Rectal smooth muscle tissue (tissue), 1 donor: Measurements from ENCODE around the gene YIF1A.

Source experiments
- H3K27ac ChIP-seq: one replicate; pipeline ENCODE4 v1.7.0; 2013; ENCODE audit warnings: low read depth, low read length, inconsistent platforms
- H3K27me3 ChIP-seq: one replicate; pipeline ENCODE4 v1.7.0; 2013; ENCODE audit warnings: low read length; ENCODE audit not compliant: control insufficient read depth, insufficient read depth
- H3K36me3 ChIP-seq: one replicate; pipeline ENCODE4 v1.7.0; 2013; ENCODE audit warnings: low read length; ENCODE audit not compliant: control insufficient read depth, insufficient read depth
- H3K4me1 ChIP-seq: one replicate; pipeline ENCODE4 v1.7.0; 2013; ENCODE audit warnings: low read length; ENCODE audit not compliant: control insufficient read depth, insufficient read depth
- H3K4me3 ChIP-seq: one replicate; pipeline ENCODE4 v1.7.0; 2013; ENCODE audit warnings: low read length
- H3K9ac ChIP-seq: one replicate; pipeline ENCODE4 v1.7.0; 2013; ENCODE audit warnings: low read length

The YIF1A gene

GRCh38 chr11:66251809-66252208 is 37.1 kb downstream of the YIF1A start:
- no peaks in the 10 kb centered on the region for H3K27me3 ChIP-seq
- H3K36me3 ChIP-seq: peaks cover 2% of the 10 kb centered on the region
- H3K9ac ChIP-seq: no peak overlapping the region
- H3K27ac ChIP-seq: no peak overlapping the region
- H3K4me3 ChIP-seq: no peak overlapping the region
- H3K4me1 ChIP-seq: no peaks in the 10 kb centered on the region

- Histone ChIP-seq H3K9ac (no peak overlapping the region), H3K27ac (no peak overlapping the region), H3K27me3 (no peaks in the 10 kb centered on the region), H3K36me3 (peaks cover 2% of the 10 kb centered on the region), H3K4me1 (no peaks in the 10 kb centered on the region), H3K4me3 (no peak overlapping the region)
These were observed 40.0 kb downstream of the YIF1A start for GRCh38 chr11:66248903-66249302.

- Histone ChIP-seq H3K4me1 (no peaks in the 10 kb centered on the region), H3K9ac (no peak overlapping the region), H3K36me3 (peaks cover 5% of the 10 kb centered on the region), H3K27ac (no peak overlapping the region), H3K27me3 (no peaks in the 10 kb centered on the region), H3K4me3 (no peak overlapping the region)
These were observed 41.1 kb downstream of the YIF1A start for GRCh38 chr11:66247801-66248200.

GRCh38 chr11:66247295-66247694 is 41.6 kb downstream of the YIF1A start:
- H3K4me3 ChIP-seq: no peak overlapping the region
- no peaks in the 10 kb centered on the region for H3K27me3 ChIP-seq
- no peak overlapping the region for H3K27ac ChIP-seq
- no peaks in the 10 kb centered on the region for H3K4me1 ChIP-seq
- no peak overlapping the region for H3K9ac ChIP-seq
- H3K36me3 ChIP-seq: peaks cover 5% of the 10 kb centered on the region

GRCh38 chr11:66243782-66244535 is 45.0 kb downstream of the YIF1A start:
- H3K4me1 ChIP-seq: no peaks in the 10 kb centered on the region
- H3K27me3 ChIP-seq: no peaks in the 10 kb centered on the region
- no peak overlapping the region for H3K27ac ChIP-seq

GRCh38 chr11:66242095-66242765 is 46.7 kb downstream of the YIF1A start:
- Histone ChIP-seq H3K27me3 (no peaks in the 10 kb centered on the region), H3K4me1 (no peaks in the 10 kb centered on the region), H3K9ac (no peak overlapping the region), H3K36me3 (peaks cover 3% of the 10 kb centered on the region), H3K27ac (no peak overlapping the region), H3K4me3 (no peak overlapping the region)

More at GRCh38 chr11:66243782-66244535, 45.0 kb downstream of the YIF1A start:
- Histone ChIP-seq H3K36me3 (peaks cover 5% of the 10 kb centered on the region), H3K4me3 (no peak overlapping the region), H3K9ac (no peak overlapping the region)

- no peak overlapping the region for H3K27ac ChIP-seq
- no peaks in the 10 kb centered on the region for H3K27me3 ChIP-seq
- no peak overlapping the region for H3K9ac ChIP-seq
- H3K36me3 ChIP-seq: peaks cover 4% of the 10 kb centered on the region
- no peak overlapping the region for H3K4me3 ChIP-seq
- no peaks in the 10 kb centered on the region for H3K4me1 ChIP-seq
These were observed 48.2 kb downstream of the YIF1A start for GRCh38 chr11:66240781-66241136.

GRCh38 chr11:66239998-66240780 is 48.8 kb downstream of the YIF1A start:
- no peak overlapping the region for H3K9ac ChIP-seq
- H3K27me3 ChIP-seq: no peaks in the 10 kb centered on the region
- H3K4me1 ChIP-seq: no peaks in the 10 kb centered on the region
- H3K4me3 ChIP-seq: no peak overlapping the region
- peaks cover 10% of the 10 kb centered on the region for H3K36me3 ChIP-seq
- no peak overlapping the region for H3K27ac ChIP-seq

- Histone ChIP-seq H3K27me3 (no peaks in the 10 kb centered on the region), H3K4me1 (no peaks in the 10 kb centered on the region), H3K9ac (no peak overlapping the region), H3K27ac (no peak overlapping the region), H3K36me3 (peaks cover 14% of the 10 kb centered on the region), H3K4me3 (no peak overlapping the region)
These were observed 49.4 kb downstream of the YIF1A start for GRCh38 chr11:66239511-66239910.

GRCh38 chr11:66238786-66239413 is 50.0 kb downstream of the YIF1A start:
- no peak overlapping the region for H3K27ac ChIP-seq
- no peak overlapping the region for H3K4me3 ChIP-seq
- peaks cover 17% of the 10 kb centered on the region for H3K36me3 ChIP-seq
- H3K27me3 ChIP-seq: no peaks in the 10 kb centered on the region
- no peak overlapping the region for H3K9ac ChIP-seq
- no peaks in the 10 kb centered on the region for H3K4me1 ChIP-seq

GRCh38 chr11:66237867-66238266 is 51.1 kb downstream of the YIF1A start:
- Histone ChIP-seq H3K9ac (no peak overlapping the region), H3K27me3 (no peaks in the 10 kb centered on the region), H3K36me3 (peaks cover 16% of the 10 kb centered on the region), H3K27ac (no peak overlapping the region), H3K4me3 (no peak overlapping the region), H3K4me1 (no peaks in the 10 kb centered on the region)

- Histone ChIP-seq H3K4me3 (no peak overlapping the region), H3K4me1 (no peaks in the 10 kb centered on the region), H3K27me3 (no peaks in the 10 kb centered on the region), H3K27ac (no peak overlapping the region), H3K9ac (no peak overlapping the region), H3K36me3 (peaks cover 30% of the 10 kb centered on the region)
These were observed 53.8 kb downstream of the YIF1A start for GRCh38 chr11:66235141-66235540.
